A549 (cell line): ENCODE measurements around the gene BCOR. TPM values are rescaled to one million over a fixed set of nuclear protein-coding genes. Genes with fewer than 3 reads are reported as not detected.

Experiments
- ATAC-seq, 2 experiments: fragments of 200-7000 bp in 1 of 2; fragments of >200 bp in 1 of 2; cut with Nextera tagmentation in 1 of 2; cut with Tn5 transposase in 1 of 2; 3 replicates each; pipeline versions ENCODE4 v1.8.0 to v1.9.1; 2018 to 2020; ENCODE audit warnings: mild to moderate bottlenecking in 1 of 2, moderate library complexity in 1 of 2
- CTCF ChIA-PET: fragments of 300-600 bp; sonication (Branson Sonifier 250); formaldehyde crosslinking; extraction: SDS; loops from one replicate; lab custom pipeline; 2021; ENCODE audit warnings: antibody characterized with exemption, inconsistent platforms; lab: Yijun Ruan, JAX
- POLR2A ChIA-PET: fragments of 350-600 bp; formaldehyde crosslinking; extraction: SDS; loops from one replicate; lab custom pipeline; 2021; ENCODE audit warnings: antibody characterized with exemption, inconsistent platforms; lab: Yijun Ruan, JAX
- DNase-seq, 2 experiments: peaks; one replicate each; pipeline versions ENCODE4 v3.0.0 to v3.0.0-alpha.2; 2011 to 2016; ENCODE audit warnings: low read depth in 1 of 2, low spot score in 1 of 2
- FAIRE-seq: peaks from 2 replicates; lab custom pipeline; 2011; peaks lifted over from hg19 to GRCh38; lab: Jason Lieb, UNC
- H3K27ac ChIP-seq, 2 experiments: fragments of >200 bp; sonication (Bioruptor Twin); formaldehyde crosslinking; 3 replicates each; pipeline ENCODE4 v1.5.1; 2016 to 2017
- H3K4me1 ChIP-seq: fragments of >200 bp; sonication (Bioruptor Twin); formaldehyde crosslinking; 3 replicates; pipeline ENCODE4 v1.6.1; 2016
- H3K4me2 ChIP-seq: fragments of >200 bp; sonication (Bioruptor Twin); formaldehyde crosslinking; 3 replicates; pipeline ENCODE4 v1.6.1; 2016
- H3K4me3 ChIP-seq: fragments of >200 bp; sonication (Bioruptor Twin); formaldehyde crosslinking; 3 replicates; pipeline ENCODE4 v1.5.1; 2016
- H3K9me3 ChIP-seq: fragments of >200 bp; sonication (Bioruptor Twin); formaldehyde crosslinking; 3 replicates; pipeline ENCODE4 v1.6.1; 2016
- ATOH8 ChIP-seq: fragments of 250-450 bp; sonication (Bioruptor Pico); IDR thresholded peaks from 2 replicates; pipeline ENCODE4 v1.5.0; 2020; ENCODE audit warnings: low read depth, mild to moderate bottlenecking, moderate library complexity
- CBX2 ChIP-seq: fragments of 200-600 bp; sonication (generic); IDR thresholded peaks from 2 replicates; pipeline ENCODE4 v1.6.1; 2016; ENCODE audit warnings: low read depth, mild to moderate bottlenecking, borderline replicate concordance
- CEBPB ChIP-seq, 2 experiments: fragments of >200 bp in 1 of 2; sonication (Bioruptor Twin) in 1 of 2; formaldehyde crosslinking in 1 of 2; IDR thresholded peaks; 2 replicates each; pipeline ENCODE4 v1.6.1; 2012 to 2016
- CHD4 ChIP-seq: fragments of 200-600 bp; sonication (generic); IDR thresholded peaks from 2 replicates; pipeline ENCODE4 v1.6.1; 2016; ENCODE audit warnings: antibody characterized with exemption, mild to moderate bottlenecking, borderline replicate concordance
- E2F6 ChIP-seq: IDR thresholded peaks from 2 replicates; pipeline ENCODE4 v1.6.1; 2012; ENCODE audit warnings: low read depth, borderline replicate concordance
- EHMT2 ChIP-seq: fragments of 200-600 bp; sonication (generic); IDR thresholded peaks from 2 replicates; pipeline ENCODE4 v1.6.1; 2016; ENCODE audit warnings: antibody characterized with exemption, low read depth, mild to moderate bottlenecking, moderate library complexity
- ELK1 ChIP-seq: fragments of 150-350 bp; IDR thresholded peaks from 2 replicates; pipeline ENCODE4 v1.6.1; 2014; ENCODE audit warnings: low read depth, mild to moderate bottlenecking, low read length
- EP300 ChIP-seq, 2 experiments: fragments of >200 bp; sonication (Bioruptor Twin); formaldehyde crosslinking; IDR thresholded peaks; 2 replicates in 1 of 2; 3 replicates in 1 of 2; pipeline ENCODE4 v1.6.1; 2016 to 2017
- FOXS1 ChIP-seq: fragments of 250-450 bp; sonication (Bioruptor Pico); IDR thresholded peaks from 2 replicates; pipeline ENCODE4 v1.5.0; 2020; ENCODE audit warnings: mild to moderate bottlenecking, moderate library complexity
- GATA3 ChIP-seq: IDR thresholded peaks from 2 replicates; pipeline ENCODE4 v1.6.1; 2012; ENCODE audit warnings: borderline replicate concordance
- HES2 ChIP-seq: fragments of >200 bp; sonication (Bioruptor Twin); formaldehyde crosslinking; IDR thresholded peaks from 2 replicates; pipeline ENCODE4 v1.6.1; 2016
- HEYL ChIP-seq: fragments of 250-450 bp; sonication (Bioruptor Pico); IDR thresholded peaks from 2 replicates; pipeline ENCODE4 v1.8.0; 2021; ENCODE audit warnings: mild to moderate bottlenecking, moderate library complexity
- HMGXB4 ChIP-seq: fragments of 250-450 bp; sonication (Bioruptor Pico); IDR thresholded peaks from 2 replicates; pipeline ENCODE4 v1.5.0; 2021; ENCODE audit warnings: mild to moderate bottlenecking, moderate library complexity, borderline replicate concordance
- JUN ChIP-seq, 2 experiments: fragments of >200 bp; sonication (Bioruptor Twin); formaldehyde crosslinking; IDR thresholded peaks; 2 replicates in 1 of 2; 3 replicates in 1 of 2; pipeline ENCODE4 v1.6.1; 2016 to 2017
- KDM1A ChIP-seq: fragments of 200-600 bp; sonication (generic); IDR thresholded peaks from 2 replicates; pipeline ENCODE4 v1.6.1; 2016; ENCODE audit warnings: low read depth, mild to moderate bottlenecking
- KDM5A ChIP-seq: fragments of 200-600 bp; sonication (generic); IDR thresholded peaks from 2 replicates; pipeline ENCODE4 v1.6.1; 2016; ENCODE audit warnings: antibody characterized with exemption, mild to moderate bottlenecking
- MYC ChIP-seq: IDR thresholded peaks from 2 replicates; pipeline ENCODE4 v1.6.1; 2012; ENCODE audit warnings: mild to moderate bottlenecking, inconsistent platforms, low read length, improper control_type of control experiment, borderline replicate concordance
- NPAS2 ChIP-seq: fragments of 250-450 bp; sonication (Bioruptor Pico); IDR thresholded peaks from 2 replicates; pipeline ENCODE4 v1.8.0; 2022; ENCODE audit warnings: mild to moderate bottlenecking, moderate library complexity, borderline replicate concordance
- POLR2A ChIP-seq: IDR thresholded peaks from 2 replicates; pipeline ENCODE4 v1.6.1; 2012; ENCODE audit warnings: mild to moderate bottlenecking, low read length
- RARB ChIP-seq: fragments of 250-450 bp; sonication (Bioruptor Pico); IDR thresholded peaks from 2 replicates; pipeline ENCODE4 v1.8.0; 2021; ENCODE audit warnings: mild to moderate bottlenecking, moderate library complexity
- RNF2 ChIP-seq: fragments of 200-600 bp; sonication (generic); IDR thresholded peaks from 2 replicates; pipeline ENCODE4 v1.6.1; 2016; ENCODE audit warnings: low read depth, mild to moderate bottlenecking, antibody characterized with exemption, moderate library complexity, borderline replicate concordance
- SREBF2 ChIP-seq: fragments of 450-650 bp; IDR thresholded peaks from 2 replicates; pipeline ENCODE4 v1.6.1; 2014; ENCODE audit warnings: mild to moderate bottlenecking, moderate library complexity
- TP53 ChIP-seq: fragments of 250-450 bp; sonication (Bioruptor Pico); IDR thresholded peaks from 2 replicates; pipeline ENCODE4 v1.5.0; 2021; ENCODE audit warnings: mild to moderate bottlenecking, moderate library complexity
- USF2 ChIP-seq: fragments of 450-650 bp; IDR thresholded peaks from 2 replicates; pipeline ENCODE4 v1.6.1; 2014; ENCODE audit warnings: antibody characterized with exemption
- WGBS: methylation state at CpG from one replicate; pipeline ENCODE4 v1.1.6; 2017; ENCODE audit errors: missing lambda C conversion rate; 5-methylcytosine and 5-hydroxymethylcytosine counted together
- polyA plus RNA-seq, 4 experiments: library from polyadenylated mRNA; depleted of rRNA in 3 of 4; stranded (reverse); fragments of >200 nt; fragmentation: RNase III in 1 of 4; extraction: RNeasy Plus Mini Kit Qiagen cat#74134 plus additional on column Dnase treatment in 1 of 4; gene quantifications; 2 replicates in 3 of 4; 3 replicates in 1 of 4; pipeline ENCODE4 v1.2.3, GENCODE V29; 2011 to 2017

The BCOR gene
- polyA plus RNA-seq, 2 of the 4 experiments (the other 2 are of a cell fraction), result 12.2 to 12.6 TPM

- ChIA-PET CTCF (interaction anchor here (1.2 kb wide), 1 partner anchor 351 kb away, joined by 3 read pairs; no protein-coding TSS in a partner anchor), POLR2A (no interaction called here)
- DNase-seq, result no peak
- ATAC-seq, result peak in 1 of 2 experiments; percentile 29; a peak in 1 of 6 replicates
- Histone ChIP-seq H3K4me2 (no peak overlapping the region), H3K9me3 (no peaks in the 10 kb centered on the region), H3K27ac (no peak overlapping the region), H3K4me3 (no peak overlapping the region), H3K4me1 (peaks cover 21% of the 10 kb centered on the region; the same call in 2 of the 3 replicates)
- no peak for FAIRE-seq
- WGBS, result 83% methylated on average over 4 of the region's 4 CpGs
- TF ChIP-seq JUN (IDR thresholded peaks at IDR 0.05) (no peak), FOXS1 (CRISPR knock-in tag) (no peak), EHMT2 (no peak), RNF2 (no peak), EP300 (IDR thresholded peaks at IDR 0.05) (no peak), KDM5A (no peak), CEBPB (IDR thresholded peaks at IDR 0.05) (no peak), HEYL (CRISPR knock-in tag) (no peak), USF2 (no peak), ELK1 (no peak), ATOH8 (no peak), HES2 (no peak), MYC (no peak), NPAS2 (CRISPR knock-in tag) (no peak), GATA3 (no peak), CHD4 (no peak), TP53 (CRISPR knock-in tag) (no peak)
These were observed 16.1 kb downstream of the BCOR start for GRCh38 chrX:40081679-40082068.

GRCh38 chrX:40080894-40081678, 16.7 kb downstream of the BCOR start:
- DNase-seq (no peak), FAIRE-seq (no peak), ATAC-seq (no peak)
- H3K4me2 ChIP-seq, result no peak overlapping the region
- H3K27ac ChIP-seq, result no peak overlapping the region
- CTCF ChIA-PET, result interaction anchor here (1.2 kb wide), 1 partner anchor 350 kb away, joined by 3 read pairs; no protein-coding TSS in a partner anchor
- POLR2A ChIA-PET, result no interaction called here
- TF ChIP-seq RARB (CRISPR knock-in tag) (no peak), E2F6 (no peak), HES2 (no peak), KDM1A (no peak), SREBF2 (no peak), HMGXB4 (CRISPR knock-in tag) (no peak), FOXS1 (CRISPR knock-in tag) (no peak), KDM5A (no peak), POLR2A (no peak), USF2 (no peak), HEYL (CRISPR knock-in tag) (no peak), GATA3 (no peak), CBX2 (no peak)
- no peaks in the 10 kb centered on the region for H3K9me3 ChIP-seq
- H3K4me3 ChIP-seq, result no peak overlapping the region
- WGBS, result 83% methylated on average over 16 of the region's 16 CpGs
- peaks cover 21% of the 10 kb centered on the region; the same call in 2 of the 3 replicates for H3K4me1 ChIP-seq
